Neural cell (in vitro differentiated cells): ENCODE data around the gene RASL10A. TPM values are rescaled to one million over a fixed set of nuclear protein-coding genes. Genes with fewer than 3 reads are reported as not detected.
"Not testable (repeated sequence)": the region's sequence is repeated elsewhere in the genome, so short reads cannot be mapped to it uniquely, and the experiment has no call there.

Experiments used
- H2AFZ ChIP-seq: fragments of 200-600, 300-800 bp; sonication (generic), shearing (Covaris generic); 2 replicates; pipeline ENCODE4 v1.6.0; 2014; ENCODE audit warnings: low read depth, mild to moderate bottlenecking, antibody characterized with exemption, low read length, moderate library complexity
- H3F3A ChIP-seq: fragments of 200-600 bp; shearing (Covaris generic); 2 replicates; pipeline ENCODE4 v1.6.1; 2016; ENCODE audit warnings: mild to moderate bottlenecking, moderate library complexity, mixed read lengths, antibody characterized with exemption, low read length; ENCODE audit not compliant: insufficient read depth, poor library complexity, severe bottlenecking
- H3K27ac ChIP-seq: fragments of 200-600, 300-800 bp; sonication (generic), shearing (Covaris generic); 2 replicates; pipeline ENCODE4 v1.5.1; 2014; ENCODE audit warnings: mild to moderate bottlenecking, low read length, moderate library complexity
- H3K27me3 ChIP-seq: fragments of 300-800, 200-600 bp; sonication (generic), shearing (Covaris generic); 2 replicates; pipeline ENCODE4 v1.6.0; 2014; ENCODE audit warnings: mild to moderate bottlenecking, low read depth, low read length, moderate library complexity; ENCODE audit not compliant: insufficient read depth
- H3K36me3 ChIP-seq: fragments of 300-800, 200-600 bp; sonication (generic), shearing (Covaris generic); 2 replicates; pipeline ENCODE4 v1.5.1; 2014; ENCODE audit warnings: mild to moderate bottlenecking, antibody characterized with exemption, low read length, moderate library complexity; ENCODE audit not compliant: insufficient read depth
- H3K4me2 ChIP-seq: fragments of 300-800, 200-600 bp; sonication (generic), shearing (Covaris generic); 2 replicates; pipeline ENCODE4 v1.6.0; 2014; ENCODE audit warnings: mild to moderate bottlenecking, low read length
- H3K4me3 ChIP-seq: fragments of 300-800, 200-600 bp; sonication (generic), shearing (Covaris generic); 2 replicates; pipeline ENCODE4 v1.5.1; 2014; ENCODE audit warnings: mild to moderate bottlenecking, low read length, moderate library complexity
- H3K79me2 ChIP-seq: fragments of 200-600 bp; shearing (Covaris generic); replicated peaks from 2 replicates; pipeline ENCODE4 v1.6.0; 2014; ENCODE audit warnings: mild to moderate bottlenecking, low read length, moderate library complexity; ENCODE audit not compliant: insufficient read depth
- H3K9ac ChIP-seq: fragments of 300-800, 200-600 bp; sonication (generic), shearing (Covaris generic); 2 replicates; pipeline ENCODE4 v1.6.1; 2016; ENCODE audit warnings: mild to moderate bottlenecking, low read length, mixed read lengths
- H3K9me2 ChIP-seq: fragments of 200-600 bp; shearing (Covaris generic); 2 replicates; pipeline ENCODE4 v1.6.1; 2016; ENCODE audit warnings: mild to moderate bottlenecking, low read length, mixed read lengths; ENCODE audit not compliant: insufficient read depth
- H3K9me3 ChIP-seq: fragments of 200-600, 300-800 bp; sonication (generic), shearing (Covaris generic); 2 replicates; pipeline ENCODE4 v1.6.1; 2016; ENCODE audit warnings: mild to moderate bottlenecking, mixed run types, low read length, moderate library complexity, mixed read lengths
- H4K20me1 ChIP-seq: fragments of 200-600 bp; shearing (Covaris generic); 2 replicates; pipeline ENCODE4 v1.6.1; 2016; ENCODE audit warnings: mild to moderate bottlenecking, mixed run types; ENCODE audit not compliant: insufficient read depth
- EP300 ChIP-seq: fragments of 450-650 bp; conservative IDR thresholded peaks from 2 replicates; pipeline ENCODE4 v1.6.1; 2014; ENCODE audit warnings: antibody characterized with exemption, mild to moderate bottlenecking, moderate library complexity; ENCODE audit not compliant: poor library complexity, severe bottlenecking
- EZH2 ChIP-seq: fragments of 200-600, 300-800 bp; shearing (Covaris generic), sonication (generic); IDR thresholded peaks from 2 replicates; pipeline ENCODE4 v1.6.1; 2014; ENCODE audit warnings: antibody characterized with exemption, low read length, borderline replicate concordance, mild to moderate bottlenecking; ENCODE audit not compliant: insufficient read depth, poor library complexity, severe bottlenecking
- MXI1 ChIP-seq: fragments of 450-650 bp; conservative IDR thresholded peaks from 2 replicates; pipeline ENCODE4 v1.6.1; 2014; ENCODE audit warnings: antibody characterized with exemption, mild to moderate bottlenecking; ENCODE audit not compliant: poor library complexity, severe bottlenecking
- POLR2AphosphoS5 ChIP-seq: IDR thresholded peaks from 2 replicates; pipeline ENCODE4 v1.6.1; 2012
- RAD21 ChIP-seq: fragments of 450-650 bp; conservative IDR thresholded peaks from 2 replicates; pipeline ENCODE4 v1.6.1; 2014; ENCODE audit warnings: antibody characterized with exemption, mild to moderate bottlenecking, moderate library complexity
- REST ChIP-seq: IDR thresholded peaks from 2 replicates; pipeline ENCODE4 v1.6.1; 2012; ENCODE audit warnings: borderline replicate concordance
- SMC3 ChIP-seq: fragments of 450-650 bp; conservative IDR thresholded peaks from 2 replicates; pipeline ENCODE4 v1.6.1; 2014; ENCODE audit warnings: antibody characterized with exemption, mild to moderate bottlenecking, moderate library complexity; ENCODE audit not compliant: poor library complexity
- TAF1 ChIP-seq: IDR thresholded peaks from 2 replicates; pipeline ENCODE4 v1.6.1; 2012; ENCODE audit warnings: low read depth
- polyA plus RNA-seq: library from polyadenylated mRNA; depleted of rRNA; stranded (reverse); fragments of >200 nt; gene quantifications from 2 replicates; pipeline ENCODE4 v1.2.3, GENCODE V29; 2014
- TF ChIP-seq, protein P1 (sequence below): fragments of 450-650 bp; IDR thresholded peaks from 2 replicates; pipeline ENCODE4 v1.5.1; 2014; ENCODE audit warnings: antibody characterized with exemption, mild to moderate bottlenecking, moderate library complexity; ENCODE audit not compliant: poor library complexity, severe bottlenecking

The RASL10A gene
- polyA plus RNA-seq, 1 donor from 2014 or later, result 3.0 TPM

GRCh38 chr22:29345932-29346331 is 30.4 kb upstream of the RASL10A start:
- H3K4me3 ChIP-seq, result no peak overlapping the region
- no peak overlapping the region for H3K4me2 ChIP-seq
- no peaks in the 10 kb centered on the region for H3K27me3 ChIP-seq
- no peaks in the 10 kb centered on the region for H3F3A ChIP-seq
- no peaks in the 10 kb centered on the region for H3K9me2 ChIP-seq
- H3K27ac ChIP-seq, result no peak overlapping the region
- peaks cover 9% of the 10 kb centered on the region for H3K36me3 ChIP-seq
- no peaks in the 10 kb centered on the region for H3K9me3 ChIP-seq
- H3K9ac ChIP-seq, result no peak overlapping the region
- H3K79me2 ChIP-seq, result no peaks in the 10 kb centered on the region
- H4K20me1 ChIP-seq, result no peaks in the 10 kb centered on the region
- TF ChIP-seq POLR2AphosphoS5 (no peak), RAD21 (no peak), EP300 (no peak)
- H2AFZ ChIP-seq, result no peak overlapping the region

DNA sequence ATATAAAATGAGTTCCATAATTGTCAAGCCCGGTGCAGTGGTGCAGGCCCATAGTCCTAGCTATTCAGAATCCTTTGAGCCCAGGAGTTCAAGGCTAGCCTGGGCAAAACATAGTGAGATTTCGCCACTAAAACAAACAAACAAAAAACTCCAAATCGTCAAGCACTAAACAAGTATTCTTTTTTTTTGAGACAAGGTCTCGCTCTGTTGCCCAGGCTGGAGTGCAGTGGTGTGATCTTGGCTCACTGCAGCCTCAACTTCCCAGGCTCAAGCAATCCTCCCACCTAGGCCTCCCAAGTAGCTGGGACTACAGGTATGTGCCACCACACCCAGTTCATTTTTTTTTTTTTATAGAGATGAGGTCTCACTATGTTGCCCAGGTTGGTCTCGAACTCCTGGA is 29.4 kb upstream of the RASL10A start:
- not testable (repeated sequence) for H3K9ac ChIP-seq, H4K20me1 ChIP-seq, H3K36me3 ChIP-seq, H3K27me3 ChIP-seq, H3K9me2 ChIP-seq, H3K4me3 ChIP-seq, H3F3A ChIP-seq, H2AFZ ChIP-seq, H3K9me3 ChIP-seq, H3K79me2 ChIP-seq, H3K4me2 ChIP-seq, H3K27ac ChIP-seq

- Histone ChIP-seq H3K4me2 (no peak overlapping the region), H3K9ac (no peak overlapping the region), H3K9me2 (no peaks in the 10 kb centered on the region), H3K79me2 (no peaks in the 10 kb centered on the region), H3K9me3 (no peaks in the 10 kb centered on the region), H2AFZ (no peak overlapping the region), H3K36me3 (no peaks in the 10 kb centered on the region), H3F3A (no peaks in the 10 kb centered on the region), H3K4me3 (no peak overlapping the region), H3K27me3 (no peaks in the 10 kb centered on the region), H3K27ac (no peak overlapping the region), H4K20me1 (no peaks in the 10 kb centered on the region)
- TF ChIP-seq REST (no peak), TAF1 (no peak), POLR2AphosphoS5 (no peak), RAD21 (no peak), SMC3 (no peak), EP300 (no peak), MXI1 (no peak), EZH2 (no peak)
- TF ChIP-seq, protein P1, sequence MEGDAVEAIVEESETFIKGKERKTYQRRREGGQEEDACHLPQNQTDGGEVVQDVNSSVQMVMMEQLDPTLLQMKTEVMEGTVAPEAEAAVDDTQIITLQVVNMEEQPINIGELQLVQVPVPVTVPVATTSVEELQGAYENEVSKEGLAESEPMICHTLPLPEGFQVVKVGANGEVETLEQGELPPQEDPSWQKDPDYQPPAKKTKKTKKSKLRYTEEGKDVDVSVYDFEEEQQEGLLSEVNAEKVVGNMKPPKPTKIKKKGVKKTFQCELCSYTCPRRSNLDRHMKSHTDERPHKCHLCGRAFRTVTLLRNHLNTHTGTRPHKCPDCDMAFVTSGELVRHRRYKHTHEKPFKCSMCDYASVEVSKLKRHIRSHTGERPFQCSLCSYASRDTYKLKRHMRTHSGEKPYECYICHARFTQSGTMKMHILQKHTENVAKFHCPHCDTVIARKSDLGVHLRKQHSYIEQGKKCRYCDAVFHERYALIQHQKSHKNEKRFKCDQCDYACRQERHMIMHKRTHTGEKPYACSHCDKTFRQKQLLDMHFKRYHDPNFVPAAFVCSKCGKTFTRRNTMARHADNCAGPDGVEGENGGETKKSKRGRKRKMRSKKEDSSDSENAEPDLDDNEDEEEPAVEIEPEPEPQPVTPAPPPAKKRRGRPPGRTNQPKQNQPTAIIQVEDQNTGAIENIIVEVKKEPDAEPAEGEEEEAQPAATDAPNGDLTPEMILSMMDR, result no peak
These were observed 28.6 kb upstream of the RASL10A start for GRCh38 chr22:29344137-29344536.
